Fibroblast of pulmonary artery (primary cell): ENCODE data around the gene F12.
A peak's percentile ranks its signal among the peaks of the same experiment; 100 is the strongest.

Experiments
- DNase-seq: peaks from one replicate; pipeline ENCODE4 v3.0.0-alpha.2; 2010; ENCODE audit warnings: low read depth
- H3K4me3 ChIP-seq: replicated peaks from 2 replicates; pipeline ENCODE4 v1.5.1; 2011; ENCODE audit warnings: low read depth, mild to moderate bottlenecking, control low read depth, low read length, moderate library complexity
- TF ChIP-seq, protein P1 (sequence below): IDR thresholded peaks from 2 replicates; pipeline ENCODE4 v1.5.1; 2011; ENCODE audit warnings: mild to moderate bottlenecking, control low read depth, low read length, inconsistent platforms; ENCODE audit errors: missing control alignments

F12 gene

DNA sequence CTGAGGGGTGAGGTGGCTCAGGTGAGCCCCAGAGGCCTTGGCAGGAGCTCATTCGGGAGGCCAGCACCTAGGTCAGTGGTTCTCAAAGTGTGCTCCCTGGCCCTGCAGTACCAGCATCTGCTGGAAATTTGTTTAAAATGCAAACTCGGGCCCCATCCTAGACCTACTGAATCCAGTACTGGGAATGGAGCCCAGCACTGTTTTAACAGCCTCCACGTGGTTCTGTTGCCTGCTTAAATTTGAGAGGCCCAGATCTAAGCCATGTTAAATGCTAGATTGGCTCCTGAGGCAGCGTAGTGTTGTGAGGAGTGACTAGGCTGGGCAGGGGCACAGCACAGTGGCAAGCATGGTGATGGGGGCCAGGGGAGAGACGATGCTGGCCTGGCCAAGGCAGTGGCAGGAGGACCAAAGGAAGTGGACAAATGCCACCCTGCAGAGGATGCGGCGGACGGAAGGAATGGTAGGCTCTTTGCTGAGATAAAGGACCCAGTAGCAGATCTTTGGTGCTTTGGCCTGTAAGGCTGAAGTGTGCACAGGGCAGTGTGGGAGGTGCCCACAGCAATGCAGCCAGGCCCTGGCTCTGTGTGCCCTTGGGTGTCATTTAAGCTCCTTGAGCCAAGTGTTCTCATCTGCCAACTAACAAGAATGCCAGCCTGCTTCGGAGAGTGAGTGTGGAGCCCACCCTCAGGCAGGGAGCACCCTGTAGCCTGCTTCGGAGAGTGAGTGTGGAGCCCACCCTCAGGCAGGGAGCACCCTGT, 41.5 kb upstream of the F12 start:
- TF ChIP-seq, protein P1, sequence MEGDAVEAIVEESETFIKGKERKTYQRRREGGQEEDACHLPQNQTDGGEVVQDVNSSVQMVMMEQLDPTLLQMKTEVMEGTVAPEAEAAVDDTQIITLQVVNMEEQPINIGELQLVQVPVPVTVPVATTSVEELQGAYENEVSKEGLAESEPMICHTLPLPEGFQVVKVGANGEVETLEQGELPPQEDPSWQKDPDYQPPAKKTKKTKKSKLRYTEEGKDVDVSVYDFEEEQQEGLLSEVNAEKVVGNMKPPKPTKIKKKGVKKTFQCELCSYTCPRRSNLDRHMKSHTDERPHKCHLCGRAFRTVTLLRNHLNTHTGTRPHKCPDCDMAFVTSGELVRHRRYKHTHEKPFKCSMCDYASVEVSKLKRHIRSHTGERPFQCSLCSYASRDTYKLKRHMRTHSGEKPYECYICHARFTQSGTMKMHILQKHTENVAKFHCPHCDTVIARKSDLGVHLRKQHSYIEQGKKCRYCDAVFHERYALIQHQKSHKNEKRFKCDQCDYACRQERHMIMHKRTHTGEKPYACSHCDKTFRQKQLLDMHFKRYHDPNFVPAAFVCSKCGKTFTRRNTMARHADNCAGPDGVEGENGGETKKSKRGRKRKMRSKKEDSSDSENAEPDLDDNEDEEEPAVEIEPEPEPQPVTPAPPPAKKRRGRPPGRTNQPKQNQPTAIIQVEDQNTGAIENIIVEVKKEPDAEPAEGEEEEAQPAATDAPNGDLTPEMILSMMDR: no peak
- no peak for DNase-seq
- H3K4me3 ChIP-seq: no peak overlapping the region

DNA sequence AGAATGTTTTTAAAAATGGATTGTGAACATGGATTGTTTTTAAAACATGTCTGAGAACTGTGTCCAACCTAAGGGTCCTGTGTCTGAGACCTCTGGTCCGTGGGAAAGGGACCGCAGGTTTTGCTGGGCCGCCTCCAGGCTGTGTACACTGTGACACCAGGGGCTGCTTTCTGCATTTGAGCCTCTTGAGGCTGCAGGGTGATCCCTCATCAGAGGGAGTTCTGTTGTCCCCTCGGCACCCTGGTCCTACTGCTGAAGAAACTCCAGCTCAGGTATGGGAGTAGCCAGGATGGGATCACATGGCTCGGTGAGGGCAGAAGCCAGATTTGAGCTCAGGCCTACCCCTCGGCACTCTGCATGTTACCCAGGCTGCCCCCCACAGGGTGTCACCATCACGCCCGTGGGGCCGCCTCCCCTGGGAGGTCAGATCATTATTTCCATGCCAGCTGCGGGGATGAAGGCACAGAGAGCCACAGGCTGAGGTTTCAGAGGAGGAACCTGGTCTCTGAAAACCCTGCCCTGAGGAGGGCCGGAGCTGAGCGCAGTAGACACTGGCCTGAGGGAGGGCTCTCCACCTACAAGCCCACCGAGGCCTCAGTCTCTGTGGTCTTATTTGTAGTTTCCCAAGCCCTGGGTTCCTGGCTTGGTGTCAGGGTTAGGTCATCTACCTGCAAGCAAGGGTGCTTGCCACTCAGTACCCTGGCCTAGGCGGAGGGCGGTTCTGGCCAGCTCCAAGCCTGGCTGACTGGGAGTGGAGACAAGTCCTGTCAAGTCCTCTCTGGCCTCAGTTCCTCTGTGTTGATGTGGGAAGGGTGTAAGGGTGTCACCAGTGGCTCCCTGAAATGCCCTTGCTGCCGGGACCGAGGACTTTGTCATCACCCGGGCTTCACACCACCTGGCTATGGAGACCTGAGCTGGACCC, 40.0 kb upstream of the F12 start:
- DNase-seq: no peak
- TF ChIP-seq, protein P1: no peak
- H3K4me3 ChIP-seq: no peak overlapping the region

DNA sequence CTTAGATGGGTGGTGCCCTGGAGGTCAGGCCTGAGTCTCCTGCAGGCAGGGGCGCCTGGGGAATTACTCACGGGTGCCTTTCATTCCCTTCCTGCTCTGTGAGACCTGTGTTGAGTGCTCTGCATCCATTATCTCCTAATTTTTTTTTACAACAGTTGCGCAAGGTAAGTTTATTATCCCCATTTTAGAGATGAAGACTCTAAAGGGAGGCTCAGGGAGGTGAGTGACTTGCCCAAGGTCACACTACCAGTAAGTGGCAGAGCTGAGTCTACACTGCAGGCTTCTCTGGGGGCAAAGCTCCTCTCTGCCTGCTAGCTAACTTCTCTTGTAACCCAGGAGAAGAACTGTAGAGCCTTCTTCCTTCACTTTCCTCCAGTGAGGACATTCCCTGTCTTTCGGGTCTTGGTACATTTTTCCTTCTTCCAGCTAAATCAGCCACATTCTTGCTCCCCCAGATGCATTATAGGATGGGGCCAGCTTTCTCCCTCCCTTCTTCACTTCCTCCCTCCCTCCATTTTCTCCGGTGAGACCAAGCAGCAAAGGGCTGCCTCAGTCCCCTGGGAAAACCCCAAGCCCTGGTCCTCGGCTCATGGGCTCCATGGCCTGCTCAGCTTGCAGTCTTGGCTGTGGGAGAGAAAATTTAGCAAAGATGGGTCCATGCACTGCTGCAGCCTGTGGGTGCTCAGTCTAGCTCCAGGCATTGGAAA, 39.0 kb upstream of the F12 start:
- TF ChIP-seq, protein P1: no peak
- DNase-seq: no peak
- no peak overlapping the region for H3K4me3 ChIP-seq

DNA sequence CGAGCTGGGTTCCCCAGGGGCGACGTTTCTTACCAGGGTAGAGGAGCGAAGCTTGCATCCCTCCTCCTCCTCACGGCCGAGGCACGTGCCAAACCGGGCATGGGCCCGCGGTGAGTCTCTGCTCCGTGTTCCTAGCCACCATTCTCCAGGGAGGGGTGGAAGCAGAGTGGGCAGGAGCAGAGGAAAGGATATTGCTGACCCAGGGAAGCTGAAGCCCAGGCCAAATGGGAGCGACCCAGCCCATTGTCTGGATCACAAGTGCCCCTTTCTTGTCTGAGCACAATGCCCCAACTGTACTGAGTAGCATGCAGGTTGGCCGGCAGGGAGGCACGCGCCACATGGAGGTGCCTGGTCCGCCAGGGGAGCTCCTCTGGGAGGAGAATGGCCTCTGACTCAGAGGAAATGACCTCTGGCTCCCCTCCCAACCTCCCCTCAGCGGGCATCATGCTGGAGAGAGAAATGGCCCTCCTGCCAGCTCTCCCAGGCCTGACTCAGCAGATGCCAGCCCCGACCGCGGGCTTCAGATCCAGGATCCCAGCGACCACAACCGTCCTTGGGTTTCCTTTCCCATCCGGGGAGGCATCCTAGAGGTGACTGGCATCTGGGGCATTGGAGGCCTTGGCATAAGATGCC, 38.4 kb upstream of the F12 start:
- H3K4me3 ChIP-seq: peak overlapping the region; percentile 60
- peak; percentile 74 for DNase-seq
- TF ChIP-seq, protein P1: no peak

- H3K4me3 ChIP-seq: peak overlapping the region; percentile 60
- TF ChIP-seq, protein P1: no peak
- peak; percentile 36 for DNase-seq
Observed at GRCh38 chr5:177447066-177447610, 37.8 kb upstream of the F12 start.
